Stimulated activated CD8-positive, alpha-beta memory T cell treated with anti-CD3 and anti-CD28 coated beads, Interleukin-12 subunit alpha, Interleukin-12 subunit beta, amount 100 ng/mL, for 4 hours (primary cell): ENCODE results near the gene MRM1.

ENCODE experiments used
- DNase-seq: peaks from one replicate; pipeline ENCODE4 v3.0.0-alpha.2; 2020; ENCODE audit warnings: low read depth

Gene MRM1, protein sequence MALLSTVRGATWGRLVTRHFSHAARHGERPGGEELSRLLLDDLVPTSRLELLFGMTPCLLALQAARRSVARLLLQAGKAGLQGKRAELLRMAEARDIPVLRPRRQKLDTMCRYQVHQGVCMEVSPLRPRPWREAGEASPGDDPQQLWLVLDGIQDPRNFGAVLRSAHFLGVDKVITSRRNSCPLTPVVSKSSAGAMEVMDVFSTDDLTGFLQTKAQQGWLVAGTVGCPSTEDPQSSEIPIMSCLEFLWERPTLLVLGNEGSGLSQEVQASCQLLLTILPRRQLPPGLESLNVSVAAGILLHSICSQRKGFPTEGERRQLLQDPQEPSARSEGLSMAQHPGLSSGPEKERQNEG

DNA sequence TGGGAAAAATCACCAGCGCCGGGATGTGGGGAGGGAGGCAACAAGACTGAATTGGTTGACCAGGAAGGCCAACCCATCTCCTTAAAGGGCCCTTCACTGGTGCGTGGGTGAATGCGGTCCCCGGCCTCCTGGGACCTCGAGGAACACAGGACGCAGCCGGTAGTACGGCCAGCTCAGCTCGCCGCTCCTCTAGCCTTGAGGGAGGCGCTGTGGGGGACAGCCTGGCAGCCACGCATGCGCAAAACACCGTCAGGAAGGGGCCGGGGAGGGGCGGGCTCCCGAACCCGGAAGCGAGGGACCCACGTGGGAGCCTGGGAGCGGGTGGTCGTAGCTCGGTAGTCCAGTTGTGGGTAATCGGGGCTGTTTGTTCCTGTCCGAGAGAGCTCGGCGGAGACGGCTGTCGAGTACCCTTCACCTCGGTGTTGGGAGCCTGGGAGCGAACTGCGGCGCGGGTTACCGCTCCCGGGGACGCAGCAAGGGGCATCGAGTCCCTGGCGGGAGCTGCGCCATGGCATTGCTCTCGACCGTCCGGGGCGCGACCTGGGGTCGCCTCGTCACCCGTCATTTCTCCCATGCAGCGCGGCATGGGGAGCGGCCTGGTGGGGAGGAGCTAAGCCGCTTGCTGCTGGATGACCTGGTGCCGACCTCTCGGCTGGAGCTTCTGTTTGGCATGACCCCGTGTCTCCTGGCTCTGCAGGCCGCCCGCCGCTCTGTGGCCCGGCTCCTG is at the start of gene MRM1:
Gene MRM1 (plus strand): TSS at position 281 of the 727 bp plus-strand sequence. CDS start 228 bp downstream, at position 509.
- peak; percentile 87 for DNase-seq

DNA sequence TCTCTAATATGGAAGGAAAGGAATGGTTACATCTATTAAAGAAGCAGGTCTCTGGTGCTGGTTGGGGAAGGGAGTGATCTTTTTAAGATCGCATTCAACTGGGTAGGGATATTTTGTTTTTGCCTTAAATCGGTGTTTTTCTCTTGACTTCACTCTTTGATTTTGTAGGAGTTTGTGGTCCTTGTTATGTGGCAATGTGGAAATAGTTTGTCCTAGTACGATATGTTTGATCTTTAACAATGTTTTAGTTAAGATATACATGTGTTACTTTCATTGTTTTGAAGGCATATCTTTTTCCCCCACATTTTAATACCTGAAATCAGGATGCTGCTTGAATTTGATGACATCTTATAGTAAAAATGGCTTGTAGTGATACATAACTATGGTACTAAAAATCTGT is 47.9 kb upstream of the MRM1 start:
- DNase-seq: no peak

DNA sequence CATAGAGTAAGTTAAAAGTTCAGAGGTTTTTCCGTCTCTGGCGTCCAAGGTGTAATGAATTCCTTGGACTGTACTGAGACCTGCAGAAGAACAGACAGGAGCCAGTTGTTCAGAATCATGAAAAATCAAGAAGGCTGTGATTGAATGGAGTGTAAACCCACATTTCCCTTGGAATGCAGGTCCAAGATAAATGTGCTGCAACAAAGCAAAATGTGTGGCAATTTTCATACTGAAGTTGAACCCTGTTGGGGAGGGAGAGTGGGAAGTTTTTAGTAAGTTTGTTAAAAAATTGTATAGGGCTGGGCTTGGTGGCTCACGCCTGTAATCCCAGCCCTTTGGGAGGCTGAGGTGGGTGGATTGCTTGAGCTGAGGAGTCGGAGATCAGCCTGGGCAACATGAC is 35.3 kb upstream of the MRM1 start:
- DNase-seq: no peak

DNA sequence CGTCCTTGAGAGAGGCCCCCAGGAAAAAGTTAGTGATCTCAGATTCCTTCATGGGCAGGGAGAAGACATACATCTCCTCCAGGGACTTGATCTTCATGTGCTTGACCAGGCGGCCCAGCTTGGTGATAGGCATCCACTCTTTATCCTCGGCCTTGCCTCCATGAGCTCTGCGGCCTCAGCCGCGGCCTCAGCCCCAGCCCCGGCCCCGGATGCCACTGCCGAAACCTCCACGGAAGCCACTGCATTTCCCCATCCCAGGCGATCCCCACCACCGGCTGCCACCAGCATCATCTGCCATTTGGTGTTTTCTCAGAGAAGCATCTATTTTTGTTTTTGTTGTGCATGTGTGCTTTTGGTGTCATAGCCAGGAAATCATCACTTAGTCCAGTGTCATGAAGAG is 26.4 kb upstream of the MRM1 start:
- DNase-seq: no peak

DNA sequence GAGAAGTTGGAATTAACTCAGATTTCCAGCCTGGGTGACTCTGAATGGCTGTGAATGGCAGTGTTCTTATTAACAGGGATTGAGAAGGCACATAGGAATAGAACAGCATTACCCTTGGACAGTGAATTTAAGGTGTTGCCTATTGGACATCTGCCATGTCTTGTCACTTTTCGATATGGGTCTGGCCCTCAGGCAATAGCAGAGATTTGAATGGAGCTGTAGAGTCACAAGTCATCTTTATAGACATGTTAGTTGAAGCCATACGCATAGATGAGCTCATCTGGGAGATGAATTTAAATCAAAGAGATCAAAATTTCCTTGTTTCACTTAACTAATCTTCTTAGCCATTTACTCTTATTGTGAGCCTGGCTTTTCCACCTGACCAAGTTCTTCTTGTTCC is 24.6 kb upstream of the MRM1 start:
- DNase-seq: no peak

DNA sequence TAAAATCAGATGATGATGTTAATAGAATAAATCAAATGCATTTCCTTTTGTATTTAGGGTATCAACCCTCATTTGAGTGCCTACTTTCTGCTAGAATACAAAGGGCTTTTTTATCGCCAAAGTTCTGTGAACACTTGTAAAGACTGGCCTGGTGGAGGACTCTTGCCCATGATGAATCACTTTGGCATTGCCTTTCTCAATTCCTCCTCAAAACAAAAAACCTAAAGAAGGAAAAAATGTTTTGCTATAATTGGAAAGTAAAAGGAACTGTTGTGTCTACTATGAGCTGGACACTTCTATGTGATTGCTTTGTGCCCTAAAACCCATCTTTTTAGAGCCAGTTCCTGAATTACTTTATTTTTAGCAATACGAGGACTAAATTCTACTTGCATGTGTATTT is 22.7 kb upstream of the MRM1 start:
- no peak for DNase-seq

DNA sequence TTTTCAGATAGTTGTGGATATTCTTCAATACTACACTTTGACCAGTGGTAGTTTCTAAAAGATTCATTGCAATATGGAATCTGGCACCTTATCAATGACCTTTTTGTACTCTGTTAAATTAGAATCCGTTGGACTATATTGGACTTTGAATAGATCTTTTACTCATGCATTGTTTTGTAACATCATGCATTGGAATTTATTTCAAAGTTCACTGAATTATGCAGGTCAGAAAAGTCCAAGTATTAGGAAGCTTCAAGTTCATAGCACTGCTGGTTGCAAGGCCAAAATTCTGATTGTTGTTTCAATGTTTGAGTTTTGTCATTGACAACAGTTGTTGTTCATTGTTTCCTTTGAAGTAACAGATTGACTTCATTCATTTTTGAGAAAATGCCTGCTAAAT is 17.6 kb upstream of the MRM1 start:
- no peak for DNase-seq

DNA sequence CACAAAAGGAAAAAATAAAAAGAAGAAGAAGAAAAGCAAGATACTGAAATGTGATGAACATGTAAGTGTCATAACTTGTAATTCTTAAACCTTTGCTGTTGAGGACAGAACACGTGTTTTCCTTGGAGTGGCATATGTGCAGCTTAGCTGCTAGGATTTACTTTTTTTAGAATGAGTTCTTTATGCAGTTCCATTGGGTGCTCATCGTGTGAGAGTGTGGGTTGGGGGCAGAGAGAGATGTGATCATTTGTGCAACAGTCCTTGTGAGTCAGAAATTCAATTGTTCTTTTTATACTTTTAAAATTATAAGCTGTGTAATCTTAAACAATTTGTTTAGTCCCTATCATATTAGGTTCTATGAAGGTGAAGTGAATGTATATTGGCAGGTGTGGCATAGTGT is 15.2 kb upstream of the MRM1 start:
- no peak for DNase-seq

DNA sequence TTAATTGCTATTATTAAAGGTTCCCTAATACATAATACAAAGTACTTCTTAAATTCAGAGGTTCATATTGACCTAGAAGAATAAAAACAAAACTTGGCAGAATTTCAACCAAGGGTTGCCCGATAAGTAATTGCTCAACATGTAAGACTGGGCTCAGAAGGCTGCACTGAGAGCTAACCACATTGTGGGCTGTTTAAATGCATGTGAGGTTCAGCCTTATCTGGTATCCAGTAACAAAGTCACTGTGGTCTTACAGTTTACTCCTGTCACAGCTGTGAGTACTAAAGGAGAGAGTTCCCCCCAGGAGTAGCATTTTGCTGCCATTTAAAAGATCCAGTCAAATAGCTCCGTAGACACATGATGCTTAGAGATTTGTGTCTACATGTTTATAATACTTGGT is 11.3 kb upstream of the MRM1 start:
- no peak for DNase-seq

DNA sequence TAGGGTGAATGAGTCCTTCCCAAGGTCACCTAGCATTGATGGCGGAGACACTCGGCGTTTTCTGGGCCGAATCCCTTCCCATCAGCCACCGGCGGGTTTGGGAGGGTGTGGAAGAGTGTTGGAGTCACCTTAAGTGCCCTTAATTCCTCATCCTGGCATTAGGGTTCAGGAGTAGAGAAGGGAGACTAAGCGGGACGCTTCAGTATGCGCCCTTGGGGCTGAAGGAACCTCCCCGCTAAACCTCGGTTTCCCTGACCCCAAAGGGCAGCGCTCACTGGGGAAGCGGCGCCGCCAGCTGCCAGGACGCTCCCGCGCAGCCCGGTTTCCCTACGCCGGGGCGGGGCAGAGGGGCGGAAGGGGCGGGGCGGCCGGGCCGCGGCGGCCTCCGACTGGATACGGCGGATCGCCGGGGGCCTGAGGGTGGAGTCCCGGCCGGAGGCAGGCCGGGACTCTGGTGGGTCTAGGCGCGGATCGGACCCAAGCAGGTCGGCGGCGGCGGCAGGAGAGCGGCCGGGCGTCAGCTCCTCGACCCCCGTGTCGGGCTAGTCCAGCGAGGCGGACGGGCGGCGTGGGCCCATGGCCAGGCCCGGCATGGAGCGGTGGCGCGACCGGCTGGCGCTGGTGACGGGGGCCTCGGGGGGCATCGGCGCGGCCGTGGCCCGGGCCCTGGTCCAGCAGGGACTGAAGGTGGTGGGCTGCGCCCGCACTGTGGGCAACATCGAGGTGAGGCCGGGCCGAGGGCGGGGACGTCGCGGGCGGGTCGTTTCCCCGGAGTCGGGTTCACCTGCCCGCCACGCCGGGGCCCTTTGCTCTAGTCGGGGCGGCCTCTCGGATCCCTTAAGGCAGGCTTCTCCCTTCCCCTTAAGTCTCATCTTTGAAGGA is 9.7 kb upstream of the MRM1 start, which contains the start of gene DHRS11:
Gene DHRS11 (plus strand): TSS at position 446 of the 882 bp plus-strand sequence. CDS start 131 bp downstream, at position 577.
- DNase-seq: peak; percentile 71

DNA sequence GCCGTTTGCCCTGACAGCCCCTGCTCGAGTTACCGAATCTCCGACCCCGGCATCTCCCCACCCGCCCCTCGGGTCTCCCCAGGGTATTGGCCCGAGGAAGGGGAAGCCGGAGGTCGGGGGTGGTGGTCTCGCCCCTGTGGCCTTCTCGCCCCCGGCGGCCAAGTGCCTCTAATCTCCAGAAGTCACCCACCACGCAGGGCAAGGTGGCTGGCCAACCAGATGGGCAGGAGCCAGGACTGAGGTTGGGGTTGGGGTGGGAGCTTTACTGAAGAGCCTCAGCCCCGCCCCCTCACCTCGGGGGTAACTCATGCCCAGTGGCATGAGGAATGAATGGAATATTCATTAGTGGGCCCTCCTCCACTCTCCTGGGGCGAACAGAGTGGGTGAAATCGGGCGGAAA is 9.1 kb upstream of the MRM1 start:
- DNase-seq: no peak

DNA sequence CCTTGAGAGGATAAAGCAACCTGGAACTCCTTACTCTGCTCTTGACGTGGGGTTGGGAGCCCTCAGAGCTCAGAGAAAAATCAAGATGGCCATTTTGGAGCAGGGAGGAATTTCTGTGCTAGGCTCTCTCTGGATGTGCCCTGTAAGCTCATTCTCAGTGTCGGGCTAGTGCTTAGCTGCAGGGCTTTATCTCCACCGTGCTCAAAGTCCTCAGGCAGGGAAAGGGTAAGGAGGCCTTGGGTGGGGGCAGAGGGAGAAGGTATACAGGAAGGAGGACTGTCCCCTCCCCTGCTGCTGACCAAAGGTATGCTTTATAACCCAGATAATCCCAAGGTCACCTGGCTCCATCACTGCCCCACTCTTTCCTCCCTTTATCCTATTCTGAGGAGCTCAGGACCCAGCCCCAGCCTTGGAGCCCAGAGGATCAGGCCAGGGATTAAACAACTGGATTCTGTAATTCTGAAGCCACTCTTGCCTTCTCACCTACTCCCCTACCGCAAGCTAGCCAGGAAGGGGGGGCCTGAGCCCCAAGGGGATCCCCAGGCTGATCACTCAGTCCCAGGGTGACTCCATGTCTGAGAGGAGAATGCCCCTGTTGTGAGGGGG is 8.6 kb upstream of the MRM1 start:
- DNase-seq: no peak

DNA sequence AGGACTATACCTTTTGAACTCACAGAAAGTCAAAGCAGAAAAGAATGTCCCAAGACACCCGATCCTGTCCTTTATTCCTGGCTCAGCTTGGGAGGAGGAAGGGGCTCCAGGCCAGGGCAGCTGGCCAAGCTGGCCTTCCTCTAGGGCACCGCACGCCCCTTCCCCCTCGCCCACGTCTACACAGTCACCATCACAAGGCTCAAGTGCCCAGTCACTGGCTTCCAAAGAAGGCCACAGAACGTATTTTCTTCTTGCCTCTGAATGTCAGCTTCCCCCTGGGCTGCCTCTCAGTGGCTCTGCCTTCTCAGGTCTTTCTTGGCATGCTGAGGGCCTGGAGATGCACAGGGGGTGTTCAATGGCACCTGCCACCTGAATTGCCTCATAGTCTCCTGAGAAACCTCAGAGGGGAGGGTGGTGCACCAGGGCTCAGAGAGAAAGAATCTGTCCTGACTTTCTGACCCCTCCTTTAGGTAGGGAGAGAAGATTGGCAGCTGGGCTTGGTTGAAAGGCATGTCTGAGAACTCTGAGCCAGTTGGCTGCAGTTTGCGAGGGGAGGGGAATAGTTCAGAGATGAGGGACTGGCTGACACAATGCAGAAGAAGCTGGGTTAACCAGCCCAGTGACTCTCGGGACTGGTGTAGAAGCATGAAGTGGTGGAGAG is 7.6 kb upstream of the MRM1 start:
- no peak for DNase-seq

DNA sequence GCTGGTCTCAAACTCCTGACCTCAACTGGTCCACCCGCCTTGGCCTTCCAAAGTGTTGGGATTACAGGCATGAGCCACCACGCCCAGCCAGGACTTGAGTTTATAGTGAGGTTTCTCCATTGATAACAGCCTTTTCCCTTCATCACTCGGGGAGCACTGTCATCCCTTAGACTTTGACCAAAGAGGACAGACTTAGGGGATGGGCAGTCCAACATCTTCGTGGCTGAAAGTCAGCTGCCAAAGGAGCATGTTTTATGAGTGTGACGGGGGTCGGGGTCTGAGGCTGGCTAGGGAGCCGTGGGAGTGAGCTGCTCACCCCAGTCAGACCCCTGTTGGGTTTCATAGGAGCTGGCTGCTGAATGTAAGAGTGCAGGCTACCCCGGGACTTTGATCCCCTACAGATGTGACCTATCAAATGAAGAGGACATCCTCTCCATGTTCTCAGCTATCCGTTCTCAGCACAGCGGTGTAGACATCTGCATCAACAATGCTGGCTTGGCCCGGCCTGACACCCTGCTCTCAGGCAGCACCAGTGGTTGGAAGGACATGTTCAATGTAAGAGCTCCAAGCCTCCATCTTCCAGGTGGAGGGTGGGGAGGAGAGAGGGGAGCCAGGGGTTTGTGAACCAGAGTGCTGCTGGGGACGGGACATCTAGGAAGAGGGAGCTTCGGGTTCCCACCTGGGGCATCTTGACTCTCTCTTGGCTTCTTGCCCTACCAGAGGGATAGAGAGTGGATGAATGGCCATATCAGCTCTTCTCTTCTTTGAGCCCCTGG is 6.6 kb upstream of the MRM1 start:
- no peak for DNase-seq

DNA sequence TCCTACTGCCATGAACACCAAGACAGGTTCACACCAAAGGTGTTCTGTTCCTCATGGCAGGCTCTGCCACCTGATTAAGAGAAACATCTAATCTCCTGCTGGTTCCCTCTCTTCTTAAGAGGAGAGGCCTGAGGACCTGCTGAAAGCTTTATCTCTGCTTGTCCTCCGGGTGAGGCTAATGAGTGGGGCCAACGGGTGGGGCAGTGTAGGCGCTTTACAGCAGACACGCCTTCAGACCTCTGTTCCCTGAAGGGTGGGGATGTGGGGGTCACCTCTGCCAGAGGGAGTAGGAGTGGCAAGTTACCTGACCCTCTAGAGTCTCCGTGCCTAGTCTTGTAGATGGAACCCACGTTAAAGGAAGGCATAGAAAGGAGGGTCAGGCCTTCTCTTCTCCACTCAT is 4.2 kb upstream of the MRM1 start:
- no peak for DNase-seq

DNA sequence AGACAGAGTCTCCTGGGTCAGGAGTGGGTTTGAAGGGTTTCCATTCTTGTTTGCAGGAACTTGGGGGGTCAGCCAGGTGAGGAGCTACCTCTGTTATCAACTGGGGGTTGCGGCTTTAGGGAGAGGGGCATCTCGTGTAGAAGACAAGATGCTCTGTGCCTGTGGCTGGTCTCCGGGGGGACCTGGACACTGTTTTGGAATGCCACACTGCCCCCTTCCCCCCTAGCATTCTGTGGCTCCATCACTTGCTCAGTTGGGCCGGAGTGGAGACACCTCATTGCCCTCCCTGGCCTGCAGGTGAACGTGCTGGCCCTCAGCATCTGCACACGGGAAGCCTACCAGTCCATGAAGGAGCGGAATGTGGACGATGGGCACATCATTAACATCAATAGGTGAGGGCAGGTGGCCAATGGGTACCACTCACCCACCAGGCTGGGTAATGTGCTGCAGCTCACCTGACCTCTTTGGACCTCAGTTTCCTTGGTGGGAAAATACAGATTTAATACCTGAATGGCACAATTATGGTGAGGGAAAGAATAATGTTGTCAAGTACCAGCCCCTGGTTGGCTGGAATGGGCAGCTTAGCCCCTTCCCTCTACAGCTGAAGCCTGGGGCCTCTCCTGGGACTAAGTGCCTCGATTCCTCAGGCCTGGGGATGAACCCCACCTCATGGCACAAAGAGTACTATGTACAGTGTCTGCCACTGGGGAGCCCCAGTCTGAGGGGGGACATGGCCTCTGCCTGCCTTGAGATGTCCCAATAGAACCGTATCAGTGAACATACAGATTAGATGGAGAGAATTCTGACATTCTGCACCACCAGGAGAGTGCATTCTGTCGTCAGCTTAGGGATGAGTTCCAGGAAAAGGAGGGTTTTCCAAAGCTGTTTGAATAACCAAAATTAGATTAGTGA is 3.3 kb upstream of the MRM1 start:
- DNase-seq: no peak

DNA sequence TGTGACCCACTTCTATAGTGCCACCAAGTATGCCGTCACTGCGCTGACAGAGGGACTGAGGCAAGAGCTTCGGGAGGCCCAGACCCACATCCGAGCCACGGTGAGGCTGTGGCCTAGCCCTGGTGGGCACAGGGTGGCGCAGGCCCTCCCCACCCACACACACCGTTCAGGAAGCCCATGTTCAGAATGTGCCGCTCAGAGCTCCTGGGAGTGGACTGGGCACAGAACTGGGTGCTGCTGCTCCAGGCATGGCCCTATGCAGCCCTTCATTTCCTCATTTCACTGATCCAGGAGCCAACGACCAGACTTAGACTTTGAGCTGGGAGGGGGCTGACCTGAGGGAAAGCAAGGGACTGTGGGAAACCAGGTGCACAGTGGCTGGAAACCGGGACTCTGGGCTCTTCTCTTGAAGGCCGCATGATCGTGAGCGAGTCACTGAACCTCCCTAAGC is 2.4 kb upstream of the MRM1 start:
- no peak for DNase-seq

DNA sequence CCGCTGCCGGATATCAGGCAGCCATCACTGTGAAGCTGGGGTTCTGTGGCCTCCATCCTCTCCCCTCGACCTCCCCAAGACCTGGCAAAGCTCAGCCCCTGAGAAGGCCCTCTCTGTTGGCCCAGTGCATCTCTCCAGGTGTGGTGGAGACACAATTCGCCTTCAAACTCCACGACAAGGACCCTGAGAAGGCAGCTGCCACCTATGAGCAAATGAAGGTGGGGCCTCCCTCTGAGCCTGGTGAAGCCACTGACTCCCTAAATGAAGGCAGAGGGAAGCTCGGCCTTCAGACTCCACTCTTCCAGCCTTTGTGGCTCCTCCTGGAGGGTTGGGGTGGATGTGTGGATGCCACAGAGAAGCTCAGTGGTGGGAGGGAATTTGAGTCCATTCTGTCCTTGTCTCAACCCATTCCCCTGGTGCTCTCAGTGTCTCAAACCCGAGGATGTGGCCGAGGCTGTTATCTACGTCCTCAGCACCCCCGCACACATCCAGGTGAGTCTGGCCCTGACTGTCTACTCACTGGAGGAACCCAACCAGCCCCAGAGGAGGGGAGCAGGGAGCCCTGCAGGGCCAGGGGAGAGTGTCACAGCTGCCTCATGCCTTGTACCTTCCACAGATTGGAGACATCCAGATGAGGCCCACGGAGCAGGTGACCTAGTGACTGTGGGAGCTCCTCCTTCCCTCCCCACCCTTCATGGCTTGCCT is 1.7 kb upstream of the MRM1 start:
- no peak for DNase-seq

DNA sequence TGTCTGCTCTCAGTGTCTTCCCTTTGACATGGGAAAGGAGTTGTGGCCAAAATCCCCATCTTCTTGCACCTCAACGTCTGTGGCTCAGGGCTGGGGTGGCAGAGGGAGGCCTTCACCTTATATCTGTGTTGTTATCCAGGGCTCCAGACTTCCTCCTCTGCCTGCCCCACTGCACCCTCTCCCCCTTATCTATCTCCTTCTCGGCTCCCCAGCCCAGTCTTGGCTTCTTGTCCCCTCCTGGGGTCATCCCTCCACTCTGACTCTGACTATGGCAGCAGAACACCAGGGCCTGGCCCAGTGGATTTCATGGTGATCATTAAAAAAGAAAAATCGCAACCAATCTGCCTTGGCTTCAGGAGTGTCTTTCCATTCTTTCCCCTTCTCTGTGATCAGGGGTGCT is 918 bp upstream of the MRM1 start:
- DNase-seq: no peak
